ENCODE measurements around the gene VDAC2. TPM values are rescaled to one million over a fixed set of nuclear protein-coding genes. Genes with fewer than 3 reads are reported as not detected.
"Not testable (repeated sequence)": the region's sequence is repeated elsewhere in the genome, so short reads cannot be mapped to it uniquely, and the experiment has no call there.

VDAC2 gene
- total RNA-seq, 2 donors from 2014 or later: 112 to 121 TPM

DNA sequence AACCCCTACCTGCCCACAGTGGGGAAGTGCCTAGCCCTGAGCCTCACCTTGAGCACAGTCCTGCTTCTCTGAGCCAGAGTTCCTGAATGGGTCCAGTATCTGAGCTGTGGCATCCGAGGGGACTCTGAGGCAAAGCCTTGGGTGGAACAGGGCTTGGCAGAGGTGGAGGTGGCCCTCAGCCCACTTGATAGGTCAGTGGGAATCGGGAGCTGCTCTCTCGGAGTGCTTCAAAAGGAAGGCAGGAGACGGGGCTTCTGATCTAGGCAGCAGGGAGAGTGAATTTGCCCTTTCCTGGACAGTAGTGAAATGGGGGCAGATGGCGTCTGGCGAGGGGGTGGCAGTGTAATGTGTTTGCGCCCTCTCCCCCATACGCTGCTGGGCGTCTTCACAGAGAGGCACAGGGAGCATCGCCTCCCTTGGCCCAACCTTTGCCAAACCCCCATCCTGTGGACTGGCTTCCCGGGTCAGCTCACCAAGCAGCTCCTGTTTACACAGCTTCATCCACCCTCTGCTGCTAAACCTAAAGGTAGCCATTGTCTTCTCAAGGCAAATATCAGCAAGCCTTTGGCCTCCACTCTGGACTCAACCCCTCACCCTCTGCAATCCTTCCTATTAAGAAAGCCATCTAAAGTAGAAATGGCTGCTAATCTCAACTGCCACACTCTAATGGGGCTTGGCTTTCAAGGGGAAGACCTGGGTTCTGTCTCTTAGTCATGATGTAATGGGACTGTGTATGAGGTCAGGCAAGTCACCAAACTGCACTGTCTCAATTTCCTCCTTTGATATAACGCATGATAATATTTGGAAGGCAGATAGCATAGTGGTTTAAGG, 21.1 kb upstream of the VDAC2 start:
- no peak overlapping the region for H3K27ac ChIP-seq
- no peaks in the 10 kb centered on the region for H3K9me3 ChIP-seq
- TF ChIP-seq POLR2AphosphoS5 (IDR thresholded peaks at IDR 0.05) (no peak), POLR2A (IDR thresholded peaks at IDR 0.05) (no peak)
- TF ChIP-seq, protein P1, sequence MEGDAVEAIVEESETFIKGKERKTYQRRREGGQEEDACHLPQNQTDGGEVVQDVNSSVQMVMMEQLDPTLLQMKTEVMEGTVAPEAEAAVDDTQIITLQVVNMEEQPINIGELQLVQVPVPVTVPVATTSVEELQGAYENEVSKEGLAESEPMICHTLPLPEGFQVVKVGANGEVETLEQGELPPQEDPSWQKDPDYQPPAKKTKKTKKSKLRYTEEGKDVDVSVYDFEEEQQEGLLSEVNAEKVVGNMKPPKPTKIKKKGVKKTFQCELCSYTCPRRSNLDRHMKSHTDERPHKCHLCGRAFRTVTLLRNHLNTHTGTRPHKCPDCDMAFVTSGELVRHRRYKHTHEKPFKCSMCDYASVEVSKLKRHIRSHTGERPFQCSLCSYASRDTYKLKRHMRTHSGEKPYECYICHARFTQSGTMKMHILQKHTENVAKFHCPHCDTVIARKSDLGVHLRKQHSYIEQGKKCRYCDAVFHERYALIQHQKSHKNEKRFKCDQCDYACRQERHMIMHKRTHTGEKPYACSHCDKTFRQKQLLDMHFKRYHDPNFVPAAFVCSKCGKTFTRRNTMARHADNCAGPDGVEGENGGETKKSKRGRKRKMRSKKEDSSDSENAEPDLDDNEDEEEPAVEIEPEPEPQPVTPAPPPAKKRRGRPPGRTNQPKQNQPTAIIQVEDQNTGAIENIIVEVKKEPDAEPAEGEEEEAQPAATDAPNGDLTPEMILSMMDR (IDR thresholded peaks at IDR 0.05): no peak
- no peak overlapping the region for H3K4me3 ChIP-seq
- no peak for DNase-seq (ENCODE audit: low spot score)
- no peaks in the 10 kb centered on the region for H3K27me3 ChIP-seq (replicated peaks; ENCODE audit: insufficient read depth)
- intact Hi-C loops (cut with DNase I): loop anchor here (5.0 kb wide), 1 partner anchor 43 kb away; no protein-coding TSS in a partner anchor
- WGBS: 95% methylated on average over 12 of the region's 12 CpGs
- H3K4me1 ChIP-seq (replicated peaks): peaks cover 3% of the 10 kb centered on the region
- H3K36me3 ChIP-seq: no peaks in the 10 kb centered on the region

GRCh38 chr10:75191821-75192568, 18.6 kb upstream of the VDAC2 start:
- H3K27ac ChIP-seq: no peak overlapping the region
- no peaks in the 10 kb centered on the region for H3K27me3 ChIP-seq (replicated peaks; ENCODE audit: insufficient read depth)
- intact Hi-C loops (cut with DNase I): no loop called here
- 37% methylated on average over 10 of the region's 10 CpGs for WGBS
- TF ChIP-seq, protein P1 (IDR thresholded peaks at IDR 0.05): no peak
- TF ChIP-seq POLR2AphosphoS5 (IDR thresholded peaks at IDR 0.05) (peak; percentile 84), POLR2A (IDR thresholded peaks at IDR 0.05) (no peak)
- peaks cover 3% of the 10 kb centered on the region for H3K4me1 ChIP-seq (replicated peaks)
- H3K36me3 ChIP-seq: no peaks in the 10 kb centered on the region
- no peak overlapping the region for H3K4me3 ChIP-seq
- peak; percentile 46 for DNase-seq (ENCODE audit: low spot score)
- H3K9me3 ChIP-seq: no peaks in the 10 kb centered on the region

DNA sequence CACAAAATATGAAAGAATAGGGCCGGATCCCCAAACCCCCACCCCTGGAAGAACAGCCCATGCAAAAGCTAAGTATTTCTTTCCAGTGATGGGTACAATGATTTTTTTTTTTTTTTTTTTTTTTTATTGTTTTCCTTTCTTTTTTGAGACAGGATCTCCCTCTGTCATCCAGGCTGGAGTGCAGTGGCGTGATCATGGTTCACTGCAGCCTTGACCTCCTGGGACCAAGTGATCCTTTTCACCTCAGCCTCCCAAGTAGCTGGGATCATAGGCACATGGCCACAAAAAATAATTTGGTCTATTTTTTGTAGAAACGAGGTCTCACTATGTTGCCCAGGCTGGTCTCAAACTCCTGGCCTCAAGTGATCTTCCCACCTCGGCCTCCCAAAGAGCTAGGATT, 16.0 kb upstream of the VDAC2 start:
- H3K9me3 ChIP-seq; H3K4me1 ChIP-seq (replicated peaks); DNase-seq (ENCODE audit: low spot score); H3K27ac ChIP-seq; H3K4me3 ChIP-seq; H3K27me3 ChIP-seq (replicated peaks; ENCODE audit: insufficient read depth); intact Hi-C loops (cut with DNase I); H3K36me3 ChIP-seq: not testable (repeated sequence)
- 80% methylated on average over 4 of the region's 4 CpGs for WGBS

DNA sequence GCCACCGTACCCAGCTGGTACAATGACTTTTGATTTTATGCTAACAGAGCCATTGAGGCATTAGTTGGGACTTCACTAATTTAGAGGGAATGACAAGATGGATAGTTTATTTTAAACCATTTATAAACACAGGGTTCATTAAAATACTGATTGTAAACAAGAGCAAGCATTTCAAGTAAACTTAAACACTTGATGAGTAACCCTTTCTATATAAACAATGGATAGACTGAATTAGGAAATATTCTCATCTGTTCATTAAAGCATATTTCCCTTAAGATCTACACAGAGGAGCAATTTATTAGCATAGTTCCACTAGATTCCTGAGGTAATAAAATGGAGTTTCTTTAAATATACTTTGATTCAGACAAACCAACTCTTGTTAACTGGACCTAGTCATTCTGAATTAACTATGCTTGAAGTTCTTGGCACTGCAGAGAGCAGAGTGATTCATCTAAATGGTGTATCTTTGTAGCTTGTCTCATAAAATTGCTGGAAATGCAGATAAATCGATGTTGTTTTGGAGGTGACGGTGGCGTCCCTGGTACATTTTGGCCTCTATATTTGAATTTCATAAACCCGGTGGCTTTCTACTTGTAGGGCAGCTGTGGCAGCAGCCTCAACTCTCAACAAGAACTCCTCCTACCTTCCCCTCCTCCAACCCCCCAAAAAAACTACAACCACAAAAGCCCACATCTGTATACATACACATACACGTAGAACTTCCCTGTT, 15.4 kb upstream of the VDAC2 start:
- no peak for DNase-seq (ENCODE audit: low spot score)
- Histone ChIP-seq H3K27me3 (replicated peaks; ENCODE audit: insufficient read depth) (no peaks in the 10 kb centered on the region), H3K36me3 (no peaks in the 10 kb centered on the region), H3K27ac (peak overlapping the region in 1 of 2 donors; percentile 8), H3K4me1 (replicated peaks) (peaks cover 3% of the 10 kb centered on the region), H3K9me3 (no peaks in the 10 kb centered on the region), H3K4me3 (no peak overlapping the region)
- intact Hi-C loops (cut with DNase I): no loop called here
- 41% methylated on average over 6 of the region's 6 CpGs for WGBS
- TF ChIP-seq POLR2AphosphoS5 (IDR thresholded peaks at IDR 0.05) (peak; percentile 31), POLR2A (IDR thresholded peaks at IDR 0.05) (no peak)
- TF ChIP-seq, protein P1 (IDR thresholded peaks at IDR 0.05): no peak

DNA sequence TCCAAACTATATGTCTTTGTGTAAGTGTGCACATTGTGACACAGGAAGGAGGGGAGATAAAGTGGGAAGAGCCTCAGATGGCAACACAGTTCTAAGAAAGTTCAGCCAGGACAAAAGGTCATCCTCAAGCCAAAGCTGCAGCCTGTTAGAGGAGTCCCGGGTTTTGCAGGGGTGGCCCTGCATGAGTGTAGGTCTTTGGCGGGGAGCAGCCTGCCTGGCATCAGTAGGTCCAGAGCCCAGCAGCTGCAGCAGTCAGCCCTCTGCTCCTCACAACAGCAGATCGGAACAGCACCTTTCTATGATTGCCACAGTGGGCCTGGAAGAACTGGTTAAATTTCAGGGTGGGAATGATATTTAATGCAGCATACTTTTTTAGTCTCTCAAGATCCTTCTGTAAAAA, 13.5 kb upstream of the VDAC2 start:
- 95% methylated on average over 3 of the region's 3 CpGs for WGBS
- H3K4me3 ChIP-seq: no peak overlapping the region
- TF ChIP-seq POLR2AphosphoS5 (IDR thresholded peaks at IDR 0.05) (no peak), POLR2A (IDR thresholded peaks at IDR 0.05) (no peak)
- TF ChIP-seq, protein P1 (IDR thresholded peaks at IDR 0.05): no peak
- DNase-seq (ENCODE audit: low spot score): no peak
- peaks cover under 1% of the 10 kb centered on the region for H3K4me1 ChIP-seq (replicated peaks)
- H3K27me3 ChIP-seq (replicated peaks; ENCODE audit: insufficient read depth): no peaks in the 10 kb centered on the region
- H3K27ac ChIP-seq: no peak overlapping the region
- H3K36me3 ChIP-seq: no peaks in the 10 kb centered on the region
- intact Hi-C loops (cut with DNase I): no loop called here
- no peaks in the 10 kb centered on the region for H3K9me3 ChIP-seq
